ENCODE results near the gene STON2. TPM values are rescaled to one million over a fixed set of nuclear protein-coding genes. Genes with fewer than 3 reads are reported as not detected.

STON2 gene
- total and polyA plus RNA-seq, 2 of the 13 experiments (the other 11 are each of a cell fraction or from before 2014, with no cell fraction given), result 2.1 to 11.0 TPM

- in situ Hi-C loops (cut with HindIII; ENCODE audit: extremely low pct_ligation_motif_present, low pct_unique_long_range_greater_than_20kb) (no loop called here), intact Hi-C loops (cut with micrococcal nuclease; ENCODE audit: unreplicated experiment) (no loop called here)
- H3K4me2 ChIP-seq (ENCODE audit: low read depth, low read length), result no peak overlapping the region
- no peak overlapping the region for H2AFZ ChIP-seq (ENCODE audit: low read length)
- no peaks in the 10 kb centered on the region for H3K79me2 ChIP-seq (ENCODE audit: insufficient read depth, low read length)
- peaks cover 22% of the 10 kb centered on the region for H3K4me1 ChIP-seq (ENCODE audit: insufficient read depth, low read length)
- WGBS (ENCODE audit: low lambda C conversion rate), result 81% methylated on average over 2 of the region's 2 CpGs
- TF ChIP-seq SRF (IDR thresholded peaks at IDR 0.05; ENCODE audit: low read depth, low read length) (no peak), MIER2 (CRISPR knock-in tag; IDR thresholded peaks at IDR 0.05) (peak; percentile 88), REST (IDR thresholded peaks at IDR 0.05; ENCODE audit: borderline replicate concordance in 1 of 2, low read depth in 1 of 2, low read length in 2 of 2) (peak; percentile 30 to 89), TARDBP (CRISPR knock-in tag; IDR thresholded peaks at IDR 0.05) (no peak)
- BruUV-seq (replicated peaks), result no TSS peak
- H3K27me3 ChIP-seq (ENCODE audit: control insufficient read depth in 1 of 2, insufficient read depth in 2 of 2, low read length in 2 of 2), result no peaks in the 10 kb centered on the region; a peak in 1 of 5 replicates
- no peak overlapping the region for H3K4me3 ChIP-seq (replicated peaks in 1 of 3; ENCODE audit: insufficient read depth in 1 of 3, low read depth in 2 of 3, low read length in 3 of 3)
- no peaks in the 10 kb centered on the region for H3K9me3 ChIP-seq (ENCODE audit: low read length)
- ChIA-PET POLR2A (no interaction called here), CTCF (ENCODE audit: low intra/inter-chr PET ratio, low total read pairs) (no interaction called here)
- H3K36me3 ChIP-seq (replicated peaks in 1 of 2; ENCODE audit: control insufficient read depth in 1 of 2, insufficient read depth in 2 of 2, low read length in 2 of 2), result no peaks in the 10 kb centered on the region
- no peak overlapping the region for H3K9ac ChIP-seq (ENCODE audit: insufficient read depth, low read depth, low read length)
- DNase-seq (ENCODE audit: low spot score) (no peak), FAIRE-seq (no peak), ATAC-seq (no peak)
- no peaks in the 10 kb centered on the region for H4K20me1 ChIP-seq (ENCODE audit: insufficient read depth, low read length)
- H3K27ac ChIP-seq (ENCODE audit: extremely low read length, insufficient read depth, low read length), result no peak overlapping the region
These were observed 33.3 kb upstream of the STON2 start for GRCh38 chr14:81433378-81433777.

GRCh38 chr14:81432219-81432661 is 32.1 kb upstream of the STON2 start:
- 76% methylated on average over 3 of the region's 3 CpGs for WGBS (ENCODE audit: low lambda C conversion rate)
- ATAC-seq, result no peak
- TF ChIP-seq SATB2 (CRISPR knock-in tag; IDR thresholded peaks at IDR 0.05), result no peak
- no peak for TF ChIP-seq ZNF280B (CRISPR knock-in tag; IDR thresholded peaks at IDR 0.05; ENCODE audit: borderline replicate concordance)
- no peak for TF ChIP-seq MZF1 (CRISPR knock-in tag; IDR thresholded peaks at IDR 0.05; ENCODE audit: borderline replicate concordance)
- TF ChIP-seq ATF2 (CRISPR knock-in tag; IDR thresholded peaks at IDR 0.05), result no peak
- TF ChIP-seq HMGXB4 (CRISPR knock-in tag; IDR thresholded peaks at IDR 0.05; ENCODE audit: borderline replicate concordance in 1 of 2, low read depth in 1 of 2), result no peak
- TF ChIP-seq ELF1 (CRISPR knock-in tag; IDR thresholded peaks at IDR 0.05), result no peak

More at GRCh38 chr14:81432219-81432661, 32.1 kb upstream of the STON2 start:
- H3K36me3 ChIP-seq (replicated peaks in 1 of 2; ENCODE audit: control insufficient read depth in 1 of 2, insufficient read depth in 2 of 2, low read length in 2 of 2), result no peaks in the 10 kb centered on the region
- in situ Hi-C loops (cut with HindIII; ENCODE audit: extremely low pct_ligation_motif_present, low pct_unique_long_range_greater_than_20kb) (no loop called here), intact Hi-C loops (cut with micrococcal nuclease; ENCODE audit: unreplicated experiment) (no loop called here)
- H3K79me2 ChIP-seq (ENCODE audit: insufficient read depth, low read length), result no peaks in the 10 kb centered on the region
- no peak overlapping the region for H2AFZ ChIP-seq (ENCODE audit: low read length)
- no peak overlapping the region for H3K4me2 ChIP-seq (ENCODE audit: low read depth, low read length)
- H3K9ac ChIP-seq (ENCODE audit: insufficient read depth, low read depth, low read length), result no peak overlapping the region
- no peaks in the 10 kb centered on the region for H3K9me3 ChIP-seq (ENCODE audit: low read length)
- ChIA-PET POLR2A (no interaction called here), CTCF (ENCODE audit: low intra/inter-chr PET ratio, low total read pairs) (no interaction called here)
- no peaks in the 10 kb centered on the region for H3K27me3 ChIP-seq (ENCODE audit: control insufficient read depth in 1 of 2, insufficient read depth in 2 of 2, low read length in 2 of 2)
- H4K20me1 ChIP-seq (ENCODE audit: insufficient read depth, low read length), result no peaks in the 10 kb centered on the region
- no peak overlapping the region for H3K4me3 ChIP-seq (replicated peaks in 1 of 3; ENCODE audit: insufficient read depth in 1 of 3, low read depth in 2 of 3, low read length in 3 of 3)
- BruUV-seq (replicated peaks), result no TSS peak
- peaks cover 20% of the 10 kb centered on the region for H3K4me1 ChIP-seq (ENCODE audit: insufficient read depth, low read length)
- DNase-seq (ENCODE audit: low spot score) (no peak), FAIRE-seq (no peak)
- no peak overlapping the region for H3K27ac ChIP-seq (ENCODE audit: extremely low read length, insufficient read depth, low read length)
